Kidney (tissue), 14 donors: ENCODE measurements around the gene IMMP2L. TPM values are rescaled to one million over a fixed set of nuclear protein-coding genes. Genes with fewer than 3 reads are reported as not detected.

Experiments
- DNase-seq, 5 donors: peaks; one replicate each; pipeline ENCODE4 v3.0.0-alpha.2; 2013 to 2020
- FAIRE-seq: peaks from 2 replicates; lab custom pipeline; 2012; peaks lifted over from hg19 to GRCh38; lab: Jason Lieb, UNC
- H3K27ac ChIP-seq, 2 donors: one replicate each; pipeline ENCODE4 v1.7.0; 2013; ENCODE audit warnings: low read depth in 2 of 2, low read length in 2 of 2, inconsistent platforms in 1 of 2
- H3K27me3 ChIP-seq: one replicate; pipeline ENCODE4 v1.7.1; 2013; ENCODE audit warnings: low read length, inconsistent platforms; ENCODE audit not compliant: control insufficient read depth, insufficient read depth
- H3K36me3 ChIP-seq, 3 donors: one replicate each; pipeline versions ENCODE4 v1.7.0 to v1.7.1; 2013; ENCODE audit warnings: low read length in 3 of 3, control low read depth in 1 of 3, inconsistent platforms in 1 of 3; ENCODE audit not compliant: insufficient read depth in 3 of 3, control insufficient read depth in 2 of 3
- H3K4me1 ChIP-seq, 3 donors: one replicate each; pipeline versions ENCODE4 v1.7.0 to v1.7.1; 2013; ENCODE audit warnings: low read length in 3 of 3, inconsistent platforms in 1 of 3, low read depth in 1 of 3; ENCODE audit not compliant: control insufficient read depth in 2 of 3, insufficient read depth in 2 of 3
- H3K4me3 ChIP-seq, 3 donors: one replicate each; pipeline versions ENCODE4 v1.7.0 to v1.8.1; 2013; ENCODE audit warnings: low read length in 3 of 3, control low read depth in 1 of 3, inconsistent platforms in 1 of 3
- H3K9ac ChIP-seq, 3 donors: one replicate each; pipeline versions ENCODE4 v1.7.0 to v1.7.1; 2013; ENCODE audit warnings: low read length in 3 of 3, control low read depth in 1 of 3, inconsistent platforms in 1 of 3
- H3K9me3 ChIP-seq, 3 donors: one replicate each; pipeline versions ENCODE4 v1.7.0 to v1.7.1; 2013; ENCODE audit warnings: low read length in 3 of 3, control low read depth in 1 of 3, inconsistent platforms in 1 of 3; ENCODE audit not compliant: control insufficient read depth in 2 of 3, insufficient read depth in 1 of 3
- intact Hi-C: fragments of 100-400 bp; cut with DNase I; formaldehyde crosslinking; loops from one replicate; pipeline ENCODE4 v1.11.1; 2022
- polyA plus RNA-seq: library from polyadenylated mRNA; stranded (reverse); fragments of 350-450 nt; fragmentation: Illumina TruSeq; extraction: RNeasy Lipid Tissue Mini Kit (QIAGEN cat#74804); gene quantifications from one replicate; pipeline ENCODE4 v1.2.3, GENCODE V29; 2014; ENCODE audit warnings: low read depth, low replicate concordance; ENCODE audit not compliant: insufficient read depth
- total RNA-seq: library from RNA; stranded (reverse); fragmentation: NEBNext Ultra II Directional; extraction: Animal tissue kit (Norgen Biotek cat#: 25700); gene quantifications from one replicate; pipeline ENCODE4 v1.2.1, GENCODE V29; 2021
- TF ChIP-seq, protein P1 (sequence below): IDR thresholded peaks from 3 replicates; pipeline ENCODE4 v1.5.1; 2012; ENCODE audit warnings: mild to moderate bottlenecking, moderate library complexity, borderline replicate concordance; ENCODE audit not compliant: insufficient read depth; ENCODE audit errors: extremely low read depth
- donor health status: control.
- donor health status: control.
- donor health status: control.
- donor health status: control.
- donor health status: control.
- donor health status: DM: yes; HTN: yes; CAD: no.
- donor health status: Normal renal cell carcinoma (clear cell type).

IMMP2L gene
- total and polyA plus RNA-seq, 2 donors from 2014 or later: 46.4 to 52.1 TPM

DNA sequence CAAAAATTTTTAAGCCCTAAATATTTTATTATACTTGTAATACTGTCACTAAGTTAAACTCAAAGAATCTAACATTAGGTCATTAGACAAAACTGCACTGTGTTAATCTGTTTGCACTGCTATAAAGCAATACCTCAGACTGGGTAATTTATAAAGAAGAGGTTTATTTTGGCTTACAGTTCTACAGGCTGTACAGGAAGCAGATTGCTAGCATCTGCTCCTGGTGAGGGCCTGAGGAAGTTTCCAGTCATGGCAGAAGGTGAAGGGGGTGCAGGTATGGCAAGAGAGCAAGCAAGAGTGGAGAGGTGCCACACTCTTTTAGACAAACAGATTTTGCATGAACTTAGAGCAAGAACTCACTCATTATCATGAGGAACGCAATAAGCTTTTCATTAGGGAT is 125.7 kb downstream of the IMMP2L start:
- H3K4me3 ChIP-seq: no peak overlapping the region
- no peak overlapping the region for H3K27ac ChIP-seq
- no peaks in the 10 kb centered on the region for H3K27me3 ChIP-seq
- no peak for DNase-seq
- FAIRE-seq: no peak
- TF ChIP-seq, protein P1, sequence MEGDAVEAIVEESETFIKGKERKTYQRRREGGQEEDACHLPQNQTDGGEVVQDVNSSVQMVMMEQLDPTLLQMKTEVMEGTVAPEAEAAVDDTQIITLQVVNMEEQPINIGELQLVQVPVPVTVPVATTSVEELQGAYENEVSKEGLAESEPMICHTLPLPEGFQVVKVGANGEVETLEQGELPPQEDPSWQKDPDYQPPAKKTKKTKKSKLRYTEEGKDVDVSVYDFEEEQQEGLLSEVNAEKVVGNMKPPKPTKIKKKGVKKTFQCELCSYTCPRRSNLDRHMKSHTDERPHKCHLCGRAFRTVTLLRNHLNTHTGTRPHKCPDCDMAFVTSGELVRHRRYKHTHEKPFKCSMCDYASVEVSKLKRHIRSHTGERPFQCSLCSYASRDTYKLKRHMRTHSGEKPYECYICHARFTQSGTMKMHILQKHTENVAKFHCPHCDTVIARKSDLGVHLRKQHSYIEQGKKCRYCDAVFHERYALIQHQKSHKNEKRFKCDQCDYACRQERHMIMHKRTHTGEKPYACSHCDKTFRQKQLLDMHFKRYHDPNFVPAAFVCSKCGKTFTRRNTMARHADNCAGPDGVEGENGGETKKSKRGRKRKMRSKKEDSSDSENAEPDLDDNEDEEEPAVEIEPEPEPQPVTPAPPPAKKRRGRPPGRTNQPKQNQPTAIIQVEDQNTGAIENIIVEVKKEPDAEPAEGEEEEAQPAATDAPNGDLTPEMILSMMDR: no peak
- no peaks in the 10 kb centered on the region for H3K4me1 ChIP-seq
- H3K9ac ChIP-seq: no peak overlapping the region
- peaks cover 0 to 6% (median 0%) of the 10 kb centered on the region in 3 donors for H3K9me3 ChIP-seq
- H3K36me3 ChIP-seq: no peaks in the 10 kb centered on the region
- intact Hi-C loops: no loop called here

DNA sequence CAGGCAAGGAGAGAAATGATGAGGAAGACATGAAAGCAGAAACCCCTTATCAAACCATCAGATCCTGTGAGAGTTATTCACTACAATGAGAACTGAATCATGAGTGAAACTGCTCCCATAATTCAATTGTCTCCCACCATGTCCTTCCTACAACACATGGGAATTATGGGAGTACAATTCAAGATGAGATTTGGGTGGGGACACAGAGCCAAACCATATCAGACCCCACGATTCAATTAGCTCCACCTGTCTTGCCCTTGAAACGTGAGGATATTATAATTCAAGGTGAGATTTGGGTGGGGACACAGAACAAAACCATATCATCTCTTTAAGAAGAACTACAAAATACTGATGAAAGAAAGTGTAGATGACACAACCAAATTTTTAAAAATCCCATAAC is 128.9 kb downstream of the IMMP2L start:
- DNase-seq: no peak
- Histone ChIP-seq H3K27me3 (no peaks in the 10 kb centered on the region), H3K9me3 (peaks cover 0 to 6% (median 0%) of the 10 kb centered on the region in 3 donors), H3K27ac (no peak overlapping the region), H3K4me3 (no peak overlapping the region), H3K9ac (no peak overlapping the region), H3K4me1 (no peaks in the 10 kb centered on the region), H3K36me3 (no peaks in the 10 kb centered on the region)
- no peak for FAIRE-seq
- intact Hi-C loops: no loop called here
- TF ChIP-seq, protein P1: no peak

DNA sequence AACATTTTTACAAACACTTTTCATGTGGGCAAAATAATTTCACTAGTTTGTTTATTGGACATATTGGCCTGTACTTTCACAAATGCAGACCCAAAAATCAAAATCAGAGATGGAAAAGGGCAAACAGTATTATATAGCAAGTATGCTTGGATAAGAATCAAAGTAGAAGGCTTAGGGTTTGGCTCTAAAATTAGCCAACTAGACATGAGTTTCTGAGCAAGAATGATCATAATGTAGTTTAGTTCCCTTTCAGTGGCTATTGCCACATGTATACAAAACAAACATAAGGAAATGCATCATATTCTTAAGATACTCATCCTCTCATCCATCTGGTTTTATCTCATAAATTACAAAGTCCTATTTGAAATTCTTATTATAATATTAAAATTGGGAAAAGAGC is 132.5 kb downstream of the IMMP2L start:
- no peak overlapping the region for H3K9ac ChIP-seq
- no peak overlapping the region for H3K4me3 ChIP-seq
- H3K4me1 ChIP-seq: no peaks in the 10 kb centered on the region
- intact Hi-C loops: no loop called here
- no peak for FAIRE-seq
- no peaks in the 10 kb centered on the region for H3K27me3 ChIP-seq
- peaks cover 0 to 6% (median 0%) of the 10 kb centered on the region in 3 donors for H3K9me3 ChIP-seq
- TF ChIP-seq, protein P1: no peak
- no peak overlapping the region for H3K27ac ChIP-seq
- H3K36me3 ChIP-seq: no peaks in the 10 kb centered on the region
- no peak for DNase-seq

DNA sequence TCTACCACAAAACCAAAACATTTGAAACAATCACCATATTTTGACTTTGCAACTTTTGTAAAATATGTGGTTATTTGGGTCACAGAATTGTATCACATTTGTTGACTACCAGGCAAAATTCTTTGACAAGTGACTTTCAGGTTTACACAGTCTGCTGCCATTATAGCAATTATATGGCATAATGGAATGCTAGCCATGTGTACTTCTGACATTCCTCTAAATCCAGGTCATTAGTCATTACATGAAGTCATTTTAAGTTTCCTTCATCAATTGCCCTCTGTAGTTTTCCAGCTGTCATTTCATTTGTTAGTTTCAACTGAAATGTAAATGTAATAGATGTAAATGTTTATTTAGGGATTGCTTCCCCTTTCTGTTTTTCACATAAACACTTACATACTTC is 137.5 kb downstream of the IMMP2L start:
- H3K27ac ChIP-seq: no peak overlapping the region
- no peak overlapping the region for H3K9ac ChIP-seq
- no peaks in the 10 kb centered on the region for H3K36me3 ChIP-seq
- intact Hi-C loops: no loop called here
- H3K9me3 ChIP-seq: no peaks in the 10 kb centered on the region
- no peak overlapping the region for H3K4me3 ChIP-seq
- TF ChIP-seq, protein P1: no peak
- H3K4me1 ChIP-seq: no peaks in the 10 kb centered on the region
- no peaks in the 10 kb centered on the region for H3K27me3 ChIP-seq
- FAIRE-seq (no peak), DNase-seq (no peak)
